GM23338 (cell line): Measurements from ENCODE around the gene ARL6IP5. TPM values are rescaled to one million over a fixed set of nuclear protein-coding genes. Genes with fewer than 3 reads are reported as not detected.

Experiments used
- ATAC-seq: fragments of 200-7000 bp; cut with Tn5 transposase; 3 replicates; pipeline ENCODE4 v1.9.1; 2020
- DNase-seq: peaks from one replicate; pipeline ENCODE4 v3.0.0-alpha.2; 2015; ENCODE audit warnings: low spot score
- H2AFZ ChIP-seq: fragments of 200-600 bp; sonication (generic); 2 replicates; pipeline ENCODE4 v1.8.0; 2016; ENCODE audit warnings: antibody characterized with exemption, mild to moderate bottlenecking, moderate library complexity
- H3F3A ChIP-seq: fragments of 200-600 bp; sonication (generic); replicated peaks from 2 replicates; pipeline ENCODE4 v1.8.0; 2017; ENCODE audit warnings: antibody characterized with exemption, mixed run types, low read depth
- H3K27ac ChIP-seq: fragments of 200-600 bp; sonication (generic); 2 replicates; pipeline ENCODE4 v1.6.1; 2016; ENCODE audit warnings: low read depth
- H3K27me3 ChIP-seq: fragments of 200-600 bp; sonication (generic); 2 replicates; pipeline ENCODE4 v1.8.0; 2016; ENCODE audit warnings: mild to moderate bottlenecking, mixed run types, moderate library complexity; ENCODE audit not compliant: insufficient read depth
- H3K36me3 ChIP-seq: fragments of 200-600 bp; sonication (generic); 2 replicates; pipeline ENCODE4 v1.8.0; 2016; ENCODE audit warnings: mild to moderate bottlenecking; ENCODE audit not compliant: insufficient read depth
- H3K4me1 ChIP-seq: fragments of 200-600 bp; sonication (generic); 2 replicates; pipeline ENCODE4 v1.8.0; 2016; ENCODE audit warnings: mild to moderate bottlenecking, moderate library complexity; ENCODE audit not compliant: insufficient read depth
- H3K4me2 ChIP-seq: fragments of 200-600 bp; sonication (generic); 2 replicates; pipeline ENCODE4 v1.7.1; 2017; ENCODE audit warnings: mixed run types
- H3K4me3 ChIP-seq: fragments of 200-600 bp; sonication (generic); 2 replicates; pipeline ENCODE4 v1.6.1; 2016; ENCODE audit warnings: mixed run types
- H3K79me2 ChIP-seq: fragments of 200-600 bp; sonication (generic); replicated peaks from 2 replicates; pipeline ENCODE4 v1.8.0; 2017; ENCODE audit warnings: mild to moderate bottlenecking; ENCODE audit not compliant: insufficient read depth
- H3K9me2 ChIP-seq: fragments of 200-600 bp; sonication (generic); 2 replicates; pipeline ENCODE4 v1.8.0; 2017; ENCODE audit not compliant: insufficient read depth
- H4K20me1 ChIP-seq: fragments of 200-600 bp; sonication (generic); replicated peaks from 2 replicates; pipeline ENCODE4 v1.8.0; 2017; ENCODE audit warnings: mild to moderate bottlenecking; ENCODE audit not compliant: insufficient read depth
- H3K27ac Mint-ChIP-seq: 2 replicates; pipeline ENCODE4 v1.8.0; 2020; ENCODE audit warnings: inconsistent platforms, mild to moderate bottlenecking, moderate library complexity, mixed read lengths
- H3K27me3 Mint-ChIP-seq: 3 replicates; pipeline ENCODE4 v1.8.0; 2022; ENCODE audit warnings: low read depth, mild to moderate bottlenecking, moderate library complexity, mixed read lengths, inconsistent platforms; ENCODE audit not compliant: insufficient read depth, poor library complexity
- H3K36me3 Mint-ChIP-seq: 3 replicates; pipeline ENCODE4 v1.8.0; 2021; ENCODE audit warnings: low read depth, mild to moderate bottlenecking, inconsistent platforms, moderate library complexity, mixed read lengths
- H3K4me1 Mint-ChIP-seq: 3 replicates; pipeline ENCODE4 v1.8.0; 2020; ENCODE audit warnings: mild to moderate bottlenecking, inconsistent platforms, mixed read lengths
- H3K4me3 Mint-ChIP-seq: 3 replicates; pipeline ENCODE4 v1.8.0; 2021; ENCODE audit warnings: moderate library complexity, mild to moderate bottlenecking, inconsistent platforms, mixed read lengths
- H3K9me3 Mint-ChIP-seq: 3 replicates; pipeline ENCODE4 v1.8.0; 2020; ENCODE audit warnings: moderate library complexity, mild to moderate bottlenecking, inconsistent platforms, mixed read lengths
- CREB1 ChIP-seq: fragments of 250-450 bp; sonication (Bioruptor Pico); IDR thresholded peaks from 2 replicates; pipeline ENCODE4 v1.5.0; 2020; ENCODE audit warnings: low read depth, mild to moderate bottlenecking, moderate library complexity
- EZH2 ChIP-seq: fragments of 200-600 bp; sonication (generic); IDR thresholded peaks from one replicate; pipeline ENCODE4 v1.8.0; 2017; ENCODE audit warnings: antibody characterized with exemption, mild to moderate bottlenecking, low read depth; ENCODE audit not compliant: unreplicated experiment
- JUNB ChIP-seq: IDR thresholded peaks from one replicate; pipeline ENCODE4 v1.6.1; 2016; ENCODE audit warnings: antibody characterized with exemption; ENCODE audit not compliant: unreplicated experiment
- POLR2AphosphoS5 ChIP-seq: IDR thresholded peaks from 2 replicates; pipeline ENCODE4 v1.6.1; 2016; ENCODE audit warnings: antibody characterized with exemption, low read depth
- ZNF331 ChIP-seq: fragments of 250-450 bp; sonication (Bioruptor Pico); IDR thresholded peaks from 2 replicates; pipeline ENCODE4 v1.5.0; 2020; ENCODE audit warnings: low read depth, mild to moderate bottlenecking, moderate library complexity
- polyA plus RNA-seq: library from polyadenylated mRNA; unstranded; fragments of >200 nt; fragmentation: Nextera tagmentation; extraction: Ambion mirVana; gene quantifications from 2 replicates; pipeline ENCODE4 v1.2.1, GENCODE V29; 2016
- total RNA-seq: library from RNA; depleted of rRNA; stranded (reverse); fragments of >200 nt; shearing (Covaris generic); gene quantifications from 2 replicates; pipeline ENCODE4 v1.2.3, GENCODE V29; 2014
- TF ChIP-seq, protein P1 (sequence below): IDR thresholded peaks from one replicate; pipeline ENCODE4 v1.6.1; 2018; ENCODE audit warnings: antibody characterized with exemption; ENCODE audit not compliant: unreplicated experiment
- TF ChIP-seq, protein P2 (sequence below): fragments of 250-450 bp; sonication (Bioruptor Pico); IDR thresholded peaks from 2 replicates; pipeline ENCODE4 v1.5.0; 2020; ENCODE audit warnings: mild to moderate bottlenecking, moderate library complexity

The ARL6IP5 gene
- total and polyA plus RNA-seq, 2 experiments from 2014 or later, result 28.8 to 39.8 TPM

DNA sequence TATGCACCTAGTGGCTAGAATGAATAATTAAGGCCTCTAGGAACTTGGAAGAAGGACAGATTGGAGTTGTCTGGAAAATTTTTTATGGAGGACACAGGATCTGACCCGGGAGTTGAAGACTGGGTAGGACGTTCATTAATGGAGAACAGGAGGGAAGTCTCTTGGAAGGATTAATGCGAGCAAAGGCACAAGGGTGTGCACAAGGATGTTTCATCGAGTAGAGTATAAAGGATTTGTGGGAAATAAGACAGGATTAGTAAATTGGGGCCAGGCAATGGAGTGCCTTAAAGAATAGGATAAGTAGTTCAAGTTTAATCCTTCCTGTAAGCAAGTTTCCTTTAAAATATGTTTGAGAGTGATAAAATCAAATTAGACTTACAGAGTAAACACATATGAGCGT is 23.1 kb downstream of the ARL6IP5 start:
- no peak for ATAC-seq
- TF ChIP-seq JUNB (no peak), POLR2AphosphoS5 (no peak), EZH2 (no peak), CREB1 (CRISPR knock-in tag) (no peak), ZNF331 (CRISPR knock-in tag) (no peak)
- TF ChIP-seq, protein P1, sequence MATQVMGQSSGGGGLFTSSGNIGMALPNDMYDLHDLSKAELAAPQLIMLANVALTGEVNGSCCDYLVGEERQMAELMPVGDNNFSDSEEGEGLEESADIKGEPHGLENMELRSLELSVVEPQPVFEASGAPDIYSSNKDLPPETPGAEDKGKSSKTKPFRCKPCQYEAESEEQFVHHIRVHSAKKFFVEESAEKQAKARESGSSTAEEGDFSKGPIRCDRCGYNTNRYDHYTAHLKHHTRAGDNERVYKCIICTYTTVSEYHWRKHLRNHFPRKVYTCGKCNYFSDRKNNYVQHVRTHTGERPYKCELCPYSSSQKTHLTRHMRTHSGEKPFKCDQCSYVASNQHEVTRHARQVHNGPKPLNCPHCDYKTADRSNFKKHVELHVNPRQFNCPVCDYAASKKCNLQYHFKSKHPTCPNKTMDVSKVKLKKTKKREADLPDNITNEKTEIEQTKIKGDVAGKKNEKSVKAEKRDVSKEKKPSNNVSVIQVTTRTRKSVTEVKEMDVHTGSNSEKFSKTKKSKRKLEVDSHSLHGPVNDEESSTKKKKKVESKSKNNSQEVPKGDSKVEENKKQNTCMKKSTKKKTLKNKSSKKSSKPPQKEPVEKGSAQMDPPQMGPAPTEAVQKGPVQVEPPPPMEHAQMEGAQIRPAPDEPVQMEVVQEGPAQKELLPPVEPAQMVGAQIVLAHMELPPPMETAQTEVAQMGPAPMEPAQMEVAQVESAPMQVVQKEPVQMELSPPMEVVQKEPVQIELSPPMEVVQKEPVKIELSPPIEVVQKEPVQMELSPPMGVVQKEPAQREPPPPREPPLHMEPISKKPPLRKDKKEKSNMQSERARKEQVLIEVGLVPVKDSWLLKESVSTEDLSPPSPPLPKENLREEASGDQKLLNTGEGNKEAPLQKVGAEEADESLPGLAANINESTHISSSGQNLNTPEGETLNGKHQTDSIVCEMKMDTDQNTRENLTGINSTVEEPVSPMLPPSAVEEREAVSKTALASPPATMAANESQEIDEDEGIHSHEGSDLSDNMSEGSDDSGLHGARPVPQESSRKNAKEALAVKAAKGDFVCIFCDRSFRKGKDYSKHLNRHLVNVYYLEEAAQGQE, result no peak
- TF ChIP-seq, protein P2, sequence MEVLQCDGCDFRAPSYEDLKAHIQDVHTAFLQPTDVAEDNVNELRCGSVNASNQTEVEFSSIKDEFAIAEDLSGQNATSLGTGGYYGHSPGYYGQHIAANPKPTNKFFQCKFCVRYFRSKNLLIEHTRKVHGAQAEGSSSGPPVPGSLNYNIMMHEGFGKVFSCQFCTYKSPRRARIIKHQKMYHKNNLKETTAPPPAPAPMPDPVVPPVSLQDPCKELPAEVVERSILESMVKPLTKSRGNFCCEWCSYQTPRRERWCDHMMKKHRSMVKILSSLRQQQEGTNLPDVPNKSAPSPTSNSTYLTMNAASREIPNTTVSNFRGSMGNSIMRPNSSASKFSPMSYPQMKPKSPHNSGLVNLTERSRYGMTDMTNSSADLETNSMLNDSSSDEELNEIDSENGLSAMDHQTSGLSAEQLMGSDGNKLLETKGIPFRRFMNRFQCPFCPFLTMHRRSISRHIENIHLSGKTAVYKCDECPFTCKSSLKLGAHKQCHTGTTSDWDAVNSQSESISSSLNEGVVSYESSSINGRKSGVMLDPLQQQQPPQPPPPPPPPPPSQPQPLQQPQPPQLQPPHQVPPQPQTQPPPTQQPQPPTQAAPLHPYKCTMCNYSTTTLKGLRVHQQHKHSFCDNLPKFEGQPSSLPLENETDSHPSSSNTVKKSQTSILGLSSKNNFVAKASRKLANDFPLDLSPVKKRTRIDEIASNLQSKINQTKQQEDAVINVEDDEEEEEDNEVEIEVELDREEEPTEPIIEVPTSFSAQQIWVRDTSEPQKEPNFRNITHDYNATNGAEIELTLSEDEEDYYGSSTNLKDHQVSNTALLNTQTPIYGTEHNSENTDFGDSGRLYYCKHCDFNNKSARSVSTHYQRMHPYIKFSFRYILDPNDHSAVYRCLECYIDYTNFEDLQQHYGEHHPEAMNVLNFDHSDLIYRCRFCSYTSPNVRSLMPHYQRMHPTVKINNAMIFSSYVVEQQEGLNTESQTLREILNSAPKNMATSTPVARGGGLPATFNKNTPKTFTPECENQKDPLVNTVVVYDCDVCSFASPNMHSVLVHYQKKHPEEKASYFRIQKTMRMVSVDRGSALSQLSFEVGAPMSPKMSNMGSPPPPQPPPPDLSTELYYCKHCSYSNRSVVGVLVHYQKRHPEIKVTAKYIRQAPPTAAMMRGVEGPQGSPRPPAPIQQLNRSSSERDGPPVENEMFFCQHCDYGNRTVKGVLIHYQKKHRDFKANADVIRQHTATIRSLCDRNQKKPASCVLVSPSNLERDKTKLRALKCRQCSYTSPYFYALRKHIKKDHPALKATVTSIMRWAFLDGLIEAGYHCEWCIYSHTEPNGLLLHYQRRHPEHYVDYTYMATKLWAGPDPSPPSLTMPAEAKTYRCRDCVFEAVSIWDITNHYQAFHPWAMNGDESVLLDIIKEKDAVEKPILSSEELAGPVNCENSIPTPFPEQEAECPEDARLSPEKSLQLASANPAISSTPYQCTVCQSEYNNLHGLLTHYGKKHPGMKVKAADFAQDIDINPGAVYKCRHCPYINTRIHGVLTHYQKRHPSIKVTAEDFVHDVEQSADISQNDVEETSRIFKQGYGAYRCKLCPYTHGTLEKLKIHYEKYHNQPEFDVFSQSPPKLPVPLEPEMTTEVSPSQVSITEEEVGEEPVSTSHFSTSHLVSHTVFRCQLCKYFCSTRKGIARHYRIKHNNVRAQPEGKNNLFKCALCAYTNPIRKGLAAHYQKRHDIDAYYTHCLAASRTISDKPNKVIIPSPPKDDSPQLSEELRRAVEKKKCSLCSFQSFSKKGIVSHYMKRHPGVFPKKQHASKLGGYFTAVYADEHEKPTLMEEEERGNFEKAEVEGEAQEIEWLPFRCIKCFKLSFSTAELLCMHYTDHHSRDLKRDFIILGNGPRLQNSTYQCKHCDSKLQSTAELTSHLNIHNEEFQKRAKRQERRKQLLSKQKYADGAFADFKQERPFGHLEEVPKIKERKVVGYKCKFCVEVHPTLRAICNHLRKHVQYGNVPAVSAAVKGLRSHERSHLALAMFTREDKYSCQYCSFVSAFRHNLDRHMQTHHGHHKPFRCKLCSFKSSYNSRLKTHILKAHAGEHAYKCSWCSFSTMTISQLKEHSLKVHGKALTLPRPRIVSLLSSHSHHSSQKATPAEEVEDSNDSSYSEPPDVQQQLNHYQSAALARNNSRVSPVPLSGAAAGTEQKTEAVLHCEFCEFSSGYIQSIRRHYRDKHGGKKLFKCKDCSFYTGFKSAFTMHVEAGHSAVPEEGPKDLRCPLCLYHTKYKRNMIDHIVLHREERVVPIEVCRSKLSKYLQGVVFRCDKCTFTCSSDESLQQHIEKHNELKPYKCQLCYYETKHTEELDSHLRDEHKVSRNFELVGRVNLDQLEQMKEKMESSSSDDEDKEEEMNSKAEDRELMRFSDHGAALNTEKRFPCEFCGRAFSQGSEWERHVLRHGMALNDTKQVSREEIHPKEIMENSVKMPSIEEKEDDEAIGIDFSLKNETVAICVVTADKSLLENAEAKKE (CRISPR knock-in tag), result no peak
- no peaks in the 10 kb centered on the region; the same call in 2 of the 3 replicates for H3K36me3 Mint-ChIP-seq
- H3K4me1 Mint-ChIP-seq, result peaks cover 6% of the 10 kb centered on the region
- no peak overlapping the region for H3K4me3 Mint-ChIP-seq
- DNase-seq, result no peak
- no peaks in the 10 kb centered on the region for H3K27me3 Mint-ChIP-seq
- Histone ChIP-seq H4K20me1 (no peaks in the 10 kb centered on the region), H3K27ac (no peak overlapping the region), H2AFZ (no peak overlapping the region), H3K4me3 (no peak overlapping the region), H3K4me2 (no peak overlapping the region), H3K79me2 (no peaks in the 10 kb centered on the region), H3K36me3 (0 out of 2 replicates have a peak, but pooled peaks cover 5% of the 10 kb centered on the region), H3K4me1 (no peaks in the 10 kb centered on the region; the same call in 1 of the 2 replicates), H3K9me2 (no peaks in the 10 kb centered on the region), H3K27me3 (no peaks in the 10 kb centered on the region), H3F3A (no peaks in the 10 kb centered on the region)
- H3K27ac Mint-ChIP-seq, result no peak overlapping the region
- H3K9me3 Mint-ChIP-seq, result no peaks in the 10 kb centered on the region
